Mesodermal cell (in vitro differentiated cells): ENCODE results near the gene MCOLN1.
A peak's percentile ranks its signal among the peaks of the same experiment; 100 is the strongest.
"Not testable (repeated sequence)": the region's sequence is repeated elsewhere in the genome, so short reads cannot be mapped to it uniquely, and the experiment has no call there.

Experiments
- H3K27ac ChIP-seq: 2 replicates; pipeline ENCODE4 v1.7.0; 2013; ENCODE audit warnings: mild to moderate bottlenecking, low read depth, low read length, moderate library complexity; ENCODE audit not compliant: severe bottlenecking
- H3K36me3 ChIP-seq: 2 replicates; pipeline ENCODE4 v1.7.1; 2013; ENCODE audit warnings: mild to moderate bottlenecking, low read length, moderate library complexity; ENCODE audit not compliant: control insufficient read depth, insufficient read depth
- H3K4me1 ChIP-seq: one replicate; pipeline ENCODE4 v1.7.1; 2013; ENCODE audit warnings: mild to moderate bottlenecking, low read length; ENCODE audit not compliant: insufficient read depth, control insufficient read depth, poor library complexity, severe bottlenecking
- H3K4me3 ChIP-seq: 2 replicates; pipeline ENCODE4 v1.7.0; 2013; ENCODE audit warnings: low read length, control low read depth, mild to moderate bottlenecking; ENCODE audit not compliant: insufficient read depth, poor library complexity, severe bottlenecking; ENCODE audit errors: extremely low read depth
- H3K9me3 ChIP-seq: 2 replicates; pipeline ENCODE4 v1.7.1; 2013; ENCODE audit warnings: mild to moderate bottlenecking, low read length, moderate library complexity; ENCODE audit not compliant: control insufficient read depth
- WGBS, 2 experiments: methylation state at CpG; one replicate each; pipeline ENCODE4 v1.1.5; 2013; ENCODE audit warnings: missing lambda C conversion rate in 2 of 2; ENCODE audit not compliant: insufficient coverage in 2 of 2; 5-methylcytosine and 5-hydroxymethylcytosine counted together

Gene MCOLN1

GRCh38 chr19:7535047-7535997 lies 12.9 kb downstream of the MCOLN1 start, which contains the start of gene PNPLA6:
PNPLA6 (plus strand) TSS chr19:7535717; CDS start chr19:7535789, 72 bp downstream.
- Histone ChIP-seq H3K36me3 (peaks cover 53% of the 10 kb centered on the region), H3K9me3 (no peaks in the 10 kb centered on the region), H3K4me3 (peak within 1 kb of the TSS; percentile 84), H3K27ac (peak within 1 kb of the TSS; percentile 93), H3K4me1 (peaks cover 7% of the 10 kb centered on the region)
- 1% methylated on average over 61 to 63 of the region's 76 CpGs for WGBS, 2 experiments

DNA sequence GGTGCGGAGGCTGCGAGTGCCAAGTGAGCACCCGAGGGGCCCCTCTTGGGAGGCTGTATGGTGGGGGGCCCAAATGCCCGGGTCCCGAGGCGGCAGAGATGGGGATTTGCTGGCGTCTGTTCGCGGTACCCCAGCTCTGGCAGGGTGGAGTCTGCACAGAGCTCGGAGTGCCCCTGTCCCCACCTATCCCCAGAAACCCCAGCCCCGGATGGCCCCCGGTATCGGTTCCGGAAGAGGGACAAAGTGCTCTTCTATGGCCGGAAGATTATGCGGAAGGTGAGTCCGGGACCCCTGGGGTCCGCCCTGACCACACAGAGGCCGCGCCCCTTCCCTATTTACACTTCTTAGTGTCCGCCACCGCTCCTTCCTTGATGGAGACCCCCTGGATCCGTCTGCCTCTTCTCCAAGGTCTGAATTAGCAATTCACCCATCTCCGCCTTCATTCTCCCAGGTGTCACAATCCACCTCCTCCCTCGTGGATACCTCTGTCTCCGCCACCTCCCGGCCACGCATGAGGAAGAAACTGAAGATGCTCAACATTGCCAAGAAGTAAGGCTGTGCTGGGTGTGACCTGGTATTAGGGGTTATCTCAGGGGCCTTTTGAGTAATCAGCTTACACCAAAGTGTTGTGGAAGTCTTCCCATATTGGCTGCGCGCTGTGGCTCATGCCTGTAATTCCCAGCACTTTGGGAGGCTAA lies 13.7 kb downstream of the MCOLN1 start:
- no peak overlapping the region for H3K27ac ChIP-seq
- 36 to 42% methylated on average over 20 to 25 of the region's 30 CpGs for WGBS, 2 experiments

GRCh38 chr19:7538990-7539389 lies 16.6 kb downstream of the MCOLN1 start:
- WGBS, 2 experiments, result 93 to 100% methylated on average over 5 of the region's 5 CpGs
- H3K4me3 ChIP-seq, H3K4me1 ChIP-seq, H3K27ac ChIP-seq, H3K9me3 ChIP-seq: not testable (repeated sequence)
- peaks cover 68% of the 10 kb centered on the region for H3K36me3 ChIP-seq

More for the DNA sequence above, 13.7 kb downstream of the MCOLN1 start:
- H3K9me3 ChIP-seq, result no peaks in the 10 kb centered on the region
- H3K36me3 ChIP-seq, result peaks cover 57% of the 10 kb centered on the region
- peaks cover 13% of the 10 kb centered on the region for H3K4me1 ChIP-seq
- H3K4me3 ChIP-seq, result peak overlapping the region; percentile 84

GRCh38 chr19:7539827-7540425 lies 17.5 kb downstream of the MCOLN1 start:
- Histone ChIP-seq H3K4me3 (no peak overlapping the region), H3K9me3 (no peaks in the 10 kb centered on the region), H3K4me1 (peaks cover 6% of the 10 kb centered on the region), H3K36me3 (peaks cover 73% of the 10 kb centered on the region), H3K27ac (no peak overlapping the region)
- 93 to 94% methylated on average over 21 to 24 of the region's 28 CpGs for WGBS, 2 experiments

GRCh38 chr19:7540761-7541474 lies 18.5 kb downstream of the MCOLN1 start:
- WGBS, 2 experiments, result 84 to 85% methylated on average over 23 to 30 of the region's 39 CpGs
- Histone ChIP-seq H3K4me1 (peaks cover 6% of the 10 kb centered on the region), H3K9me3 (no peaks in the 10 kb centered on the region), H3K36me3 (peaks cover 80% of the 10 kb centered on the region), H3K27ac (no peak overlapping the region), H3K4me3 (no peak overlapping the region)

DNA sequence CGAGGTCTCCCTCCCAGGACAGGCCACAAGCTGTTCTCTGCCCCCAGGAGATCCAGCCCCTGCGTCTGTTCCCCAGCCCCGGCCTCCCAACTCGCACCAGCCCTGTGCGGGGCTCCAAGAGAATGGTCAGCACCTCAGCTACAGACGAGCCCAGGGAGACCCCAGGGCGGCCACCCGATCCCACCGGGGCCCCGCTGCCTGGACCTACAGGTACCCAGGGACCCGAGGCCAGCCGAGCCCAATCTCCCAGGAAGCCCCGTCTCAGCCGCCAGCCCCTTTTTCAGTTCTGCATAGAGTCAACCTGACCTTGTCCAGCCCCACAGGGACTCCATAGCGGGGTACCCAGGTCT lies 19.0 kb downstream of the MCOLN1 start:
- no peaks in the 10 kb centered on the region for H3K9me3 ChIP-seq
- 90 to 93% methylated on average over 15 of the region's 15 CpGs for WGBS, 2 experiments
- no peak overlapping the region for H3K4me3 ChIP-seq
- H3K27ac ChIP-seq, result no peak overlapping the region
- H3K36me3 ChIP-seq, result peaks cover 81% of the 10 kb centered on the region
- peaks cover 6% of the 10 kb centered on the region for H3K4me1 ChIP-seq

GRCh38 chr19:7541828-7542443 lies 19.5 kb downstream of the MCOLN1 start:
- H3K36me3 ChIP-seq, result peaks cover 76% of the 10 kb centered on the region
- no peak overlapping the region for H3K4me3 ChIP-seq
- no peak overlapping the region for H3K27ac ChIP-seq
- peaks cover 6% of the 10 kb centered on the region for H3K4me1 ChIP-seq
- H3K9me3 ChIP-seq, result no peaks in the 10 kb centered on the region
- WGBS, 2 experiments, result 89 to 97% methylated on average over 11 of the region's 11 CpGs

DNA sequence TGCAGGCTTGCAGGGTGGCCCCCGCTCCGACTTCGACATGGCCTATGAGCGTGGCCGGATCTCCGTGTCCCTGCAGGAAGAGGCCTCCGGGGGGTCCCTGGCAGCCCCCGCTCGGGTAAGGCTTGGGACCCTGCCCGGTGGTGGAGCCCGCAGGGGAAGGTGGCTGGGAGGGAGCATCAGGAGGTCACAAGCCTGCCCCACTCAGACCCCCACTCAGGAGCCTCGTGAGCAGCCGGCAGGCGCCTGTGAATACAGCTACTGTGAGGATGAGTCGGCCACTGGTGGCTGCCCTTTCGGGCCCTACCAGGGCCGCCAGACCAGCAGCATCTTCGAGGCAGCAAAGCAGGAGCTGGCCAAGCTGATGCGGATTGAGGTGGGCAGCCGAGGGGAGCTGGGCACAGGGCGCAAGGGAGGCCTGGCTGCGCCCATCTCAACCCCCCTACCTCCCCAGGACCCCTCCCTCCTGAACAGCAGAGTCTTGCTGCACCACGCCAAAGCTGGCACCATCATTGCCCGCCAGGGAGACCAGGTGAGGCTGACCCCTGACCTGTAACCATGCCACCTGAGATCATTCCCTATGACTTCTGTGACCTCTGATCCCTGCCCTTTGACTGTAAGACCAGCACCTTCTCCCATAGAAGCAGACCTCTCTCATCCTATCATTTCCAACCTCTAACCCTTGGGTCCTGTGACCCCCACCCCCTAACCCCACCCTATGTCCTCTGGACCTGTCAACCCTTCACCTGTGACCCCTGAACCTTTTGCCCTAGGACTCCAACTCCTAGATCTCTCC lies 20.3 kb downstream of the MCOLN1 start:
- no peak overlapping the region for H3K4me3 ChIP-seq
- peaks cover 68% of the 10 kb centered on the region for H3K36me3 ChIP-seq
- no peak overlapping the region for H3K27ac ChIP-seq
- no peaks in the 10 kb centered on the region for H3K9me3 ChIP-seq
- H3K4me1 ChIP-seq, result peaks cover 6% of the 10 kb centered on the region
- 93 to 97% methylated on average over 15 to 18 of the region's 24 CpGs for WGBS, 2 experiments

DNA sequence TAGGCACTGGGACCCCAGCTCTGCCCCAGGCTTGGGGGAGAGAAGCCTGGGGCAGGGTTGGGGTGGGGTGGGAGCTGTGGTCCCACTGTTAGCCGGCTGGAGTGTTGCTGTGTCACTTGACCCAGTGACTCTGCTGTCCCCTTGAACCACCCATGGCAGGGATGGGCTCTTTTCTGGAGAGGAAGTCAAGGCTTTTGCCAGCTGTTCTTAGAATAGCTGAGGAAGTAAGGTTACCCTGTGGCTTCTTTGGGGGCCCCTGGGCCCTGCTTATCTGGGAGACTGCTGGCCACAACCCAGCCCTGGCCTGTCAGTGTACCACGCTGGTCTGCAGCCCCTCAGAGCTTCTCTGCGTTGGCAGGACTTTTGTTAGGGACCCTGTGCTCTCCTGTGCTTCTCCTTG lies 22.2 kb downstream of the MCOLN1 start:
- 91 to 94% methylated on average over 3 of the region's 3 CpGs for WGBS, 2 experiments
- no peak overlapping the region for H3K4me3 ChIP-seq
- peaks cover 6% of the 10 kb centered on the region for H3K4me1 ChIP-seq
- H3K27ac ChIP-seq, result no peak overlapping the region
- H3K36me3 ChIP-seq, result peaks cover 60% of the 10 kb centered on the region
- H3K9me3 ChIP-seq, result no peaks in the 10 kb centered on the region
